ENCODE data around the gene KRTAP10-11. TPM values are rescaled to one million over a fixed set of nuclear protein-coding genes. Genes with fewer than 3 reads are reported as not detected.

KRTAP10-11 gene
- total and polyA plus RNA-seq, 2 experiments from 2014 or later, result not detected

- 88% methylated on average over 8 of the region's 8 CpGs for WGBS (ENCODE audit: low lambda C conversion rate, missing lambda C conversion rate)
- no peaks in the 10 kb centered on the region for H3K9me2 ChIP-seq (replicated peaks; ENCODE audit: insufficient read depth)
- H3K9me3 ChIP-seq (ENCODE audit: low read depth), result peaks cover 8% of the 10 kb centered on the region
- no peak overlapping the region for H3K4me3 ChIP-seq
- no peak overlapping the region for H3K27ac ChIP-seq
- H3K4me2 ChIP-seq, result no peak overlapping the region
- TF ChIP-seq EZH2 (IDR thresholded peaks at IDR 0.05; ENCODE audit: borderline replicate concordance) (no peak), EZH2phosphoT487 (IDR thresholded peaks at IDR 0.05; ENCODE audit: low read depth, severe bottlenecking, unreplicated experiment) (no peak), CTCF (IDR thresholded peaks at IDR 0.05; ENCODE audit: poor library complexity) (no peak)
- no peaks in the 10 kb centered on the region for H3K36me3 ChIP-seq (replicated peaks; ENCODE audit: insufficient read depth, low read depth)
- H3K27me3 ChIP-seq, result peaks cover 16% of the 10 kb centered on the region
- H2AFZ ChIP-seq, result no peak overlapping the region
- peaks cover 3% of the 10 kb centered on the region for H3K4me1 ChIP-seq (ENCODE audit: insufficient read depth)
- no peak for DNase-seq (ENCODE audit: low spot score)
- no peaks in the 10 kb centered on the region for H3K79me2 ChIP-seq
- H4K20me1 ChIP-seq (ENCODE audit: insufficient read depth, poor library complexity, severe bottlenecking), result no peaks in the 10 kb centered on the region
These were observed 49.4 kb downstream of the KRTAP10-11 start for GRCh38 chr21:44695641-44696040.

- TF ChIP-seq EZH2phosphoT487 (IDR thresholded peaks at IDR 0.05; ENCODE audit: low read depth, severe bottlenecking, unreplicated experiment) (no peak), EZH2 (IDR thresholded peaks at IDR 0.05; ENCODE audit: borderline replicate concordance) (no peak), CTCF (IDR thresholded peaks at IDR 0.05; ENCODE audit: poor library complexity) (no peak)
- H3K4me3 ChIP-seq, result no peak overlapping the region
- H4K20me1 ChIP-seq (ENCODE audit: insufficient read depth, poor library complexity, severe bottlenecking), result no peaks in the 10 kb centered on the region
- no peak overlapping the region for H3K27ac ChIP-seq
- no peak overlapping the region for H2AFZ ChIP-seq
- peaks cover 3% of the 10 kb centered on the region for H3K4me1 ChIP-seq (ENCODE audit: insufficient read depth)
- no peaks in the 10 kb centered on the region for H3K9me2 ChIP-seq (replicated peaks; ENCODE audit: insufficient read depth)
- H3K4me2 ChIP-seq, result no peak overlapping the region
- DNase-seq (ENCODE audit: low spot score), result no peak
- H3K27me3 ChIP-seq, result peaks cover 20% of the 10 kb centered on the region
- H3K79me2 ChIP-seq, result no peaks in the 10 kb centered on the region
- peaks cover 8% of the 10 kb centered on the region for H3K9me3 ChIP-seq (ENCODE audit: low read depth)
- H3K36me3 ChIP-seq (replicated peaks; ENCODE audit: insufficient read depth, low read depth), result no peaks in the 10 kb centered on the region
- 80% methylated on average over 10 of the region's 10 CpGs for WGBS (ENCODE audit: low lambda C conversion rate, missing lambda C conversion rate)
These were observed 50.4 kb downstream of the KRTAP10-11 start for GRCh38 chr21:44696572-44696971.

Small RNA genes lying within 50 kb of the gene (small RNA-seq; reads per million reads assigned to genes)
- gene KRTAP12-6P, result not detected

Other genes starting within 250 kb of the KRTAP10-11 start
- gene LRRC3, start 190.9 kb upstream of the KRTAP10-11 start, total RNA-seq, result 7.3 and 7.8 TPM in 2 replicates
- 5.6 and 7.2 TPM in 2 replicates for gene LRRC3, start 190.9 kb upstream of the KRTAP10-11 start, polyA plus RNA-seq
- not detected in 2 replicates for gene KRTAP10-1, start 106.2 kb upstream of the KRTAP10-11 start, total RNA-seq
- not detected in 2 replicates for gene KRTAP10-1, start 106.2 kb upstream of the KRTAP10-11 start, polyA plus RNA-seq
- gene KRTAP10-2, start 94.9 kb upstream of the KRTAP10-11 start, total RNA-seq, result not detected in 2 replicates
- gene KRTAP10-2, start 94.9 kb upstream of the KRTAP10-11 start, polyA plus RNA-seq, result not detected in 2 replicates
- not detected in 2 replicates for gene KRTAP10-3, start 87.6 kb upstream of the KRTAP10-11 start, total RNA-seq
- not detected in 2 replicates for gene KRTAP10-3, start 87.6 kb upstream of the KRTAP10-11 start, polyA plus RNA-seq
- not detected in 2 replicates for gene KRTAP10-4, start 72.7 kb upstream of the KRTAP10-11 start, total RNA-seq
- gene KRTAP10-4, start 72.7 kb upstream of the KRTAP10-11 start, polyA plus RNA-seq, result not detected in 2 replicates
- gene KRTAP10-5, start 65.8 kb upstream of the KRTAP10-11 start, total RNA-seq, result not detected in 2 replicates
- gene KRTAP10-5, start 65.8 kb upstream of the KRTAP10-11 start, polyA plus RNA-seq, result not detected in 2 replicates
- not detected in 2 replicates for gene KRTAP10-6, start 53.9 kb upstream of the KRTAP10-11 start, total RNA-seq
- not detected in 2 replicates for gene KRTAP10-6, start 53.9 kb upstream of the KRTAP10-11 start, polyA plus RNA-seq
- not detected in 2 replicates for gene KRTAP10-7, start 45.8 kb upstream of the KRTAP10-11 start, total RNA-seq
- not detected in 2 replicates for gene KRTAP10-7, start 45.8 kb upstream of the KRTAP10-11 start, polyA plus RNA-seq
- gene KRTAP10-8, start 34.3 kb upstream of the KRTAP10-11 start, total RNA-seq, result not detected in 2 replicates
- not detected in 2 replicates for gene KRTAP10-8, start 34.3 kb upstream of the KRTAP10-11 start, polyA plus RNA-seq
- not detected in 2 replicates for gene KRTAP10-9, start 19.3 kb upstream of the KRTAP10-11 start, total RNA-seq
- gene KRTAP10-9, start 19.3 kb upstream of the KRTAP10-11 start, polyA plus RNA-seq, result not detected in 2 replicates
- gene KRTAP10-10, start 9.1 kb upstream of the KRTAP10-11 start, total RNA-seq, result not detected in 2 replicates
- gene KRTAP10-10, start 9.1 kb upstream of the KRTAP10-11 start, polyA plus RNA-seq, result not detected in 2 replicates
- gene KRTAP12-4, start 8.2 kb downstream of the KRTAP10-11 start, total RNA-seq, result not detected in 2 replicates
- not detected in 2 replicates for gene KRTAP12-4, start 8.2 kb downstream of the KRTAP10-11 start, polyA plus RNA-seq
- not detected in 2 replicates for gene KRTAP12-3, start 11.5 kb downstream of the KRTAP10-11 start, total RNA-seq
- gene KRTAP12-3, start 11.5 kb downstream of the KRTAP10-11 start, polyA plus RNA-seq, result not detected in 2 replicates
- not detected in 2 replicates for gene KRTAP12-2, start 20.5 kb downstream of the KRTAP10-11 start, total RNA-seq
- gene KRTAP12-2, start 20.5 kb downstream of the KRTAP10-11 start, polyA plus RNA-seq, result not detected in 2 replicates
- gene KRTAP12-1, start 35.7 kb downstream of the KRTAP10-11 start, total RNA-seq, result not detected in 2 replicates
- gene KRTAP12-1, start 35.7 kb downstream of the KRTAP10-11 start, polyA plus RNA-seq, result not detected in 2 replicates
- gene KRTAP10-12, start 50.8 kb downstream of the KRTAP10-11 start, total RNA-seq, result not detected in 2 replicates
- not detected in 2 replicates for gene KRTAP10-12, start 50.8 kb downstream of the KRTAP10-11 start, polyA plus RNA-seq
- 0.16 TPM in 1 of 2 replicates, not detected in the other for gene TSPEAR, start 65.2 kb downstream of the KRTAP10-11 start, total RNA-seq
- gene TSPEAR, start 65.2 kb downstream of the KRTAP10-11 start, polyA plus RNA-seq, result 0.35 and 0.66 TPM in 2 replicates
- gene UBE2G2, start 155.4 kb downstream of the KRTAP10-11 start, total RNA-seq, result 45.8 and 61.6 TPM in 2 replicates
- gene UBE2G2, start 155.4 kb downstream of the KRTAP10-11 start, polyA plus RNA-seq, result 50.4 and 55.2 TPM in 2 replicates
- 68.5 and 77.2 TPM in 2 replicates for gene SUMO3, start 171.6 kb downstream of the KRTAP10-11 start, total RNA-seq
- gene SUMO3, start 171.6 kb downstream of the KRTAP10-11 start, polyA plus RNA-seq, result 97.0 and 107 TPM in 2 replicates
- gene PTTG1IP, start 227.3 kb downstream of the KRTAP10-11 start, total RNA-seq, result 344 and 348 TPM in 2 replicates
- 315 and 362 TPM in 2 replicates for gene PTTG1IP, start 227.3 kb downstream of the KRTAP10-11 start, polyA plus RNA-seq